OCI-LY1 (cell line): Measurements from ENCODE around the gene KBTBD12.

Experiments used
- EZH2 ChIP-seq: fragments of 200-600 bp; sonication (generic), shearing (Covaris generic); IDR thresholded peaks from 2 replicates; pipeline ENCODE4 v1.8.0; 2017; ENCODE audit warnings: borderline replicate concordance, mixed run types, mild to moderate bottlenecking, antibody characterized with exemption, low read length, moderate library complexity, mixed read lengths
- TF ChIP-seq, protein P1 (sequence below): fragments of 200-600 bp; sonication (generic), shearing (Covaris generic); IDR thresholded peaks from 2 replicates; pipeline ENCODE4 v1.5.1; 2017; ENCODE audit warnings: mild to moderate bottlenecking, antibody characterized with exemption, low read length, moderate library complexity, mixed read lengths

- TF ChIP-seq, protein P1, sequence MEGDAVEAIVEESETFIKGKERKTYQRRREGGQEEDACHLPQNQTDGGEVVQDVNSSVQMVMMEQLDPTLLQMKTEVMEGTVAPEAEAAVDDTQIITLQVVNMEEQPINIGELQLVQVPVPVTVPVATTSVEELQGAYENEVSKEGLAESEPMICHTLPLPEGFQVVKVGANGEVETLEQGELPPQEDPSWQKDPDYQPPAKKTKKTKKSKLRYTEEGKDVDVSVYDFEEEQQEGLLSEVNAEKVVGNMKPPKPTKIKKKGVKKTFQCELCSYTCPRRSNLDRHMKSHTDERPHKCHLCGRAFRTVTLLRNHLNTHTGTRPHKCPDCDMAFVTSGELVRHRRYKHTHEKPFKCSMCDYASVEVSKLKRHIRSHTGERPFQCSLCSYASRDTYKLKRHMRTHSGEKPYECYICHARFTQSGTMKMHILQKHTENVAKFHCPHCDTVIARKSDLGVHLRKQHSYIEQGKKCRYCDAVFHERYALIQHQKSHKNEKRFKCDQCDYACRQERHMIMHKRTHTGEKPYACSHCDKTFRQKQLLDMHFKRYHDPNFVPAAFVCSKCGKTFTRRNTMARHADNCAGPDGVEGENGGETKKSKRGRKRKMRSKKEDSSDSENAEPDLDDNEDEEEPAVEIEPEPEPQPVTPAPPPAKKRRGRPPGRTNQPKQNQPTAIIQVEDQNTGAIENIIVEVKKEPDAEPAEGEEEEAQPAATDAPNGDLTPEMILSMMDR, result no peak
- no peak for TF ChIP-seq EZH2
These were observed 75.0 kb downstream of the KBTBD12 start for GRCh38 chr3:127990051-127990450.
